BLaER1 (cell line): ENCODE results near the gene GALK2.
"Not testable (repeated sequence)": the region's sequence is repeated elsewhere in the genome, so short reads cannot be mapped to it uniquely, and the experiment has no call there.

Experiments used
- H3K27ac ChIP-seq: shearing (Covaris generic); formaldehyde crosslinking; 2 replicates; pipeline ENCODE4 v1.8.1; 2022
- H3K27me3 ChIP-seq: shearing (Covaris generic); formaldehyde crosslinking; 2 replicates; pipeline ENCODE4 v1.8.1; 2022
- H3K36me3 ChIP-seq: shearing (Covaris generic); formaldehyde crosslinking; 2 replicates; pipeline ENCODE4 v1.8.1; 2022
- H3K4me1 ChIP-seq: shearing (Covaris generic); formaldehyde crosslinking; 2 replicates; pipeline ENCODE4 v1.8.1; 2022
- H3K4me2 ChIP-seq: shearing (Covaris generic); formaldehyde crosslinking; 2 replicates; pipeline ENCODE4 v1.8.1; 2022
- H3K4me3 ChIP-seq: shearing (Covaris generic); formaldehyde crosslinking; 2 replicates; pipeline ENCODE4 v1.8.1; 2022
- H3K9ac ChIP-seq: shearing (Covaris generic); formaldehyde crosslinking; 2 replicates; pipeline ENCODE4 v1.8.1; 2022
- H3K9me3 ChIP-seq: shearing (Covaris generic); formaldehyde crosslinking; 2 replicates; pipeline ENCODE4 v1.8.1; 2022
- H4K20me1 ChIP-seq: shearing (Covaris generic); formaldehyde crosslinking; 2 replicates; pipeline ENCODE4 v1.8.1; 2022
- Cebpa-rat ChIP-seq: shearing (Covaris generic); IDR thresholded peaks from 2 replicates; pipeline ENCODE4 v1.8.1; 2022

Gene GALK2

GRCh38 chr15:49238342-49238741 is 68.3 kb downstream of the GALK2 start:
- Histone ChIP-seq H3K9ac (no peak overlapping the region), H3K4me1 (0 out of 2 replicates have a peak, but pooled peaks cover 5% of the 10 kb centered on the region), H3K27me3 (no peaks in the 10 kb centered on the region), H4K20me1 (no peaks in the 10 kb centered on the region), H3K36me3 (peaks cover 31% of the 10 kb centered on the region), H3K4me3 (no peak overlapping the region), H3K4me2 (no peak overlapping the region), H3K9me3 (0 out of 2 replicates have a peak, but pooled peaks cover 8% of the 10 kb centered on the region), H3K27ac (no peak overlapping the region)
- TF ChIP-seq Cebpa-rat: no peak

- Histone ChIP-seq H3K27me3 (no peaks in the 10 kb centered on the region), H4K20me1 (no peaks in the 10 kb centered on the region), H3K4me2 (no peak overlapping the region), H3K9me3 (0 out of 2 replicates have a peak, but pooled peaks cover 5% of the 10 kb centered on the region), H3K4me3 (no peak overlapping the region), H3K27ac (no peak overlapping the region), H3K9ac (no peak overlapping the region), H3K36me3 (peaks cover 25% of the 10 kb centered on the region), H3K4me1 (0 out of 2 replicates have a peak, but pooled peaks cover 5% of the 10 kb centered on the region)
- no peak for TF ChIP-seq Cebpa-rat
Observed at GRCh38 chr15:49239105-49239504, 69.1 kb downstream of the GALK2 start.

DNA sequence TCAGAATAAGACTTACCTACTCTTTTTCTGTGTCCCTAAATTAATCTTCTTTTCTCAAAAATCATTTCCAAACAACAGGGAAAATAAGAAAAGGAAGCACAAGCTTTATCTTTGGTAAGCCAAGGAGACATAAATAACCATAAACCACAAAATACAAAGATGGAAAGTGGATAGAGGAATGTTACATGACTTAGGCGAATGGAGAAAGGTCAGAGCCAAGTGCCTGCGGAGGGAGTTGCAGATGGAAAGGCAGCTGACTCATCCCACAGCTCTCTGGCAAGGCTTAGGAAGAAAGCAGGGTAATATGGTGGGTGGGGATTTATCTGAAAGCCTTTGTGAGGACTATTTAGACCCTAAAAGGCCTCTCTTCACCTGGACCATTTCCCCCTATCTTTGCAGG is 72.8 kb downstream of the GALK2 start:
- H3K27ac ChIP-seq: no peak overlapping the region

GRCh38 chr15:49247556-49248110 is 77.6 kb downstream of the GALK2 start:
- H3K27ac ChIP-seq: no peak overlapping the region
- no peak for TF ChIP-seq Cebpa-rat
- no peaks in the 10 kb centered on the region for H3K27me3 ChIP-seq
- peaks cover 20% of the 10 kb centered on the region for H3K36me3 ChIP-seq
- H3K4me1 ChIP-seq: no peaks in the 10 kb centered on the region
- no peak overlapping the region for H3K4me2 ChIP-seq
- no peaks in the 10 kb centered on the region for H3K9me3 ChIP-seq
- H3K4me3 ChIP-seq: no peak overlapping the region
- H4K20me1 ChIP-seq: no peaks in the 10 kb centered on the region
- no peak overlapping the region for H3K9ac ChIP-seq

More for the DNA sequence above, 72.8 kb downstream of the GALK2 start:
- H3K36me3 ChIP-seq: peaks cover 25% of the 10 kb centered on the region
- no peaks in the 10 kb centered on the region for H3K9me3 ChIP-seq
- H3K27me3 ChIP-seq: no peaks in the 10 kb centered on the region
- no peaks in the 10 kb centered on the region for H3K4me1 ChIP-seq
- H3K4me3 ChIP-seq: no peak overlapping the region
- H4K20me1 ChIP-seq: no peaks in the 10 kb centered on the region
- H3K9ac ChIP-seq: no peak overlapping the region
- H3K4me2 ChIP-seq: no peak overlapping the region
- no peak for TF ChIP-seq Cebpa-rat

DNA sequence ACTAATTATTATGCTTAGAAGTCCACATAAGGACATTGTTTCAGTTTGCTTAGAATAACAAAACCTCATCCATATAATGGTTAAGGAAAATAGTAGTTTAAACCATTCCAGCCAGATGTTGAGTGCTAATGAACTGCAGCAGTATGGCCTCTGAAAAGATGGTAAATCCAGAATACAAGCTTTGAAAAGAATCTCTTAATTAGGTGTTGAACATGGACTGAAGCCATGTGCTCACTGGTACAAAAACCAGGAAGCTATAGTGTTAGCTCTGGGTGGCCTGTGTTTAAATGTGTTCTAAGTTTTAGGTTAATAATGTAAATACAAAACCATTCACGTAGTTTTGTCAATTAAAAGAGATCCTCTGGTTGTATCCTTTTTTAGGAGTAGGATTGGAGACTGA is 78.2 kb downstream of the GALK2 start:
- Histone ChIP-seq H3K4me3 (no peak overlapping the region), H3K9me3 (no peaks in the 10 kb centered on the region), H4K20me1 (no peaks in the 10 kb centered on the region), H3K4me2 (no peak overlapping the region), H3K4me1 (no peaks in the 10 kb centered on the region), H3K27ac (no peak overlapping the region), H3K9ac (no peak overlapping the region), H3K36me3 (peaks cover 14% of the 10 kb centered on the region), H3K27me3 (no peaks in the 10 kb centered on the region)
- TF ChIP-seq Cebpa-rat: no peak

DNA sequence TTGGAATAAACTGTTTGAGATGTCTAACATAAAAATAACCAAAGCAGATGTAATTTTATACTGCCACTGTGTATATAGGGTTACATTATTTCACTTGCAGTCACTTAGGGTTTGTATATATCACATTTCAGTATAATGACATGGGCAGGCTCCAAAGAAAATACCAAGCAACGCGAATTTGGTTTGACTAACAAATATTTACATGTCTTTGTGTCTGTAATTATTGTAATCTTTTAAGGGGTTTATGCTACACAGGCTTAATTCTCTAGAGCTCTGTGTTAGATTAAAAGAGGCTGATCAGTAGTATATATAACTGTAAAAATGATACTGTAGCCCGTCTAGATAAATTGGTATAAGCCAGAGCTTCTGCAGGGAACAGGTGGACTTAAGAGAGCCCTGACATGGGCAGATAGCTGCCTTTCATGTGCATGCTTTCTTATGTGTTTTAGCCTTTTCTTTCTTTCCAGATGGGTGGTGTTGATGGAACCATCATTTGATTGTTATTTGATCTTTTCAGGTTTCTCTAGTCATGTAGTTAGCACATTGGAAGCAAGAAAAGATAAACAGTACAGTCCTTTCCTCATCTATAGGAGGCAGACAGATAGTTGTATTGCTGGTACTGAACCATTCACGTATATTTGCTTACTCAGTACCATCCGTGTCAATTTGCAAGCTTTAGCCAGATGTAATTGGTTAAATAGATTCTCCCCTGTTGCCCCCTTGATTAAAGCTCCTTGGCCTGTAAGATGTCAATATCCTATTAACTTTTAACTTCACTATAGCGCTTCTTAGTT is 86.1 kb downstream of the GALK2 start:
- H4K20me1 ChIP-seq: no peaks in the 10 kb centered on the region
- H3K36me3 ChIP-seq: no peaks in the 10 kb centered on the region; the same call in 1 of the 2 replicates
- H3K4me1 ChIP-seq: no peaks in the 10 kb centered on the region
- no peak overlapping the region for H3K4me2 ChIP-seq
- 0 out of 2 replicates have a peak, but pooled peaks cover 6% of the 10 kb centered on the region for H3K9me3 ChIP-seq
- no peak overlapping the region for H3K4me3 ChIP-seq
- no peaks in the 10 kb centered on the region for H3K27me3 ChIP-seq
- no peak overlapping the region for H3K9ac ChIP-seq
- TF ChIP-seq Cebpa-rat: no peak
- H3K27ac ChIP-seq: no peak overlapping the region

GRCh38 chr15:49265117-49265516 is 95.1 kb downstream of the GALK2 start:
- not testable (repeated sequence) for H3K4me1 ChIP-seq

DNA sequence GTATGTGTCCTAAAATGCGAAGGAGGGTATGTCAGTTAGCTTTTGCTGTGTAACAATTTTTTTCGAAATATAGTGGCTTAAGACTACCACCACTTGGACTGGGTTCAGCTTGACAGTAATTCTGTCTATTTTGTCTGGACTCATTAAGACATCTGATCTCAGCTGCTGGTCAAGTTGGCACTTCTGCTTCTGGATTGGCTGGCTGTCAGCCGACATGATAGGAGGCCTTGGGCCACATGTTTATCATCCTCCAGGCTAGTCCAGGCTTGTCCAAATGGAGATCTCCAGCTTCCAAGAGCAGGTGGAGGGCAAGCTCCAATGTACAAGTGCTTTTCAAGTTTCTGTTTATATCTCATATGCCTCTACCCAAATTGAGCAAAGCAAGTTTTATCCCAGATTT is 95.9 kb downstream of the GALK2 start:
- Histone ChIP-seq H3K27me3 (no peaks in the 10 kb centered on the region), H4K20me1 (no peaks in the 10 kb centered on the region), H3K9me3 (no peaks in the 10 kb centered on the region; the same call in 1 of the 2 replicates), H3K27ac (no peak overlapping the region), H3K9ac (no peak overlapping the region), H3K4me1 (no peaks in the 10 kb centered on the region), H3K4me3 (no peak overlapping the region), H3K36me3 (peaks cover 5% of the 10 kb centered on the region; the same call in 1 of the 2 replicates), H3K4me2 (no peak overlapping the region)
- TF ChIP-seq Cebpa-rat: no peak

More at GRCh38 chr15:49265117-49265516, 95.1 kb downstream of the GALK2 start:
- H3K36me3 ChIP-seq, H3K4me2 ChIP-seq, H3K27me3 ChIP-seq, H3K9me3 ChIP-seq, H4K20me1 ChIP-seq, H3K9ac ChIP-seq, H3K4me3 ChIP-seq, H3K27ac ChIP-seq: not testable (repeated sequence)

DNA sequence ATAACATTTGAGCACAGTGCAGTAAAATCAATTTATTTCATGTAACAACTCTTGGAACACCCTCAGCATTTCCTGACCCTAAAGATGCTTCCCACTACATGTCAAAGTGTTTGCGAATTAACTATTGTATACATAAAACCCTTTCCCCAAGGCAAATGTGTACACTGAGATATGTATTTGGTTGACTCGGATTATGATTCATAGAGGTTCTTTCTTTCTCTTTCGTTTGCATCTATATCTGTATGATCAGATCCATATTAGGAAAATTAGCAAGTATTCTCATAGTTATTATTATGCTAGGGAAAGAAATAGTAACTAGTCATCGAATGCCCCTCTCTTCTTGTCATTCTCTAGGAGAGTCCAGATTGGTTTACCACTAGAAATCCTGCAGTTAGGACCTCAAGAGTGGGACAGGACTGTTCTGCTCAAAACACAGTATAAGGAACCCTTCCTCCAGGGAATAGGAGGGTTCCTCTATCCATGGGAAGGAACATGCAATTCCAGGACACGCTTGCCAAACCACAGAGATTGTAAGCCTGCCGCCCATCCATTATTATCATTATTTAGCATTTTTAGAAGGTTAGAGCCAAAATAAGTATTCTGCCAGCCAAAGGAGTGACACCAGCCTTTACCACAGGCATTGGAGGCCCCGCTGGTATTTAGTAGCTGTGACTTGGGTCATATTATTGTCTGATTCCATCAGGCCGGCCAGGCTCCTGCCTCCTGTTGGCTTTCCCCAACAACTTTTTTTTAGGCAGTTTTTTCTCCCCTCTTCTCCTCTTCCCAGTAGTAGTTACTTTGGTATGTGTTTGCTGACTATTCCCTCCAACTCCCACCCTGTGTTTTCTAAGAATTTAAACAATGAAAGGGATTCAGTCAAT is 100.7 kb downstream of the GALK2 start:
- Histone ChIP-seq H4K20me1 (no peaks in the 10 kb centered on the region), H3K27me3 (no peaks in the 10 kb centered on the region), H3K4me3 (no peak overlapping the region), H3K27ac (no peak overlapping the region), H3K4me1 (no peaks in the 10 kb centered on the region; the same call in 1 of the 2 replicates), H3K9me3 (no peaks in the 10 kb centered on the region), H3K4me2 (no peak overlapping the region), H3K9ac (no peak overlapping the region), H3K36me3 (0 out of 2 replicates have a peak, but pooled peaks cover 8% of the 10 kb centered on the region)
- no peak for TF ChIP-seq Cebpa-rat
